GM18517 (cell line): ENCODE results near the gene PPP1R1A.

ENCODE experiments used
- ATAC-seq: cut with Tn5 transposase; IDR thresholded peaks from one replicate; pipeline ENCODE4 v1.9.1; 2021; ENCODE audit warnings: mild to moderate bottlenecking, moderate library complexity; ENCODE audit not compliant: unreplicated experiment

Gene PPP1R1A

DNA sequence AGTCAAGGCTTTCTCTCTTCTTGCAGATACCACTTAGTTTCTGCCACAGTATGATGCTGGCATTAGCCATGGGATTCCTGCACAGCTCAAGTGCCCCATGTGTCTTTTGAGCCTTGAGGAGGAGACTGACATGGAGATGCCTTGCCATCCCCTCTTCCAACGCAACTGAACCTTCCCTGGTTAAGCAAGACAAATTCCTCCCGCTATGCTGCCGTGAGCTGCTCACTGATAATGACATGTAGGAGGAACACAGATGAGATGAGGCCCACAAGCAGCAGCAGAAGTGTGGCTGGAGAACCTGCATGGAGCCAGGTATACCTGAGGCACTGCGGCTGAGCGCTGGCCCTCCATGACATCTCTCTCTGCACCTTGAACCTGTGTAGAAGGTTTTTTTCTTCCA lies 15.4 kb upstream of the PPP1R1A start:
- ATAC-seq = no peak

- peak; percentile 91 for ATAC-seq
Observed at GRCh38 chr12:54603173-54603814, 14.8 kb upstream of the PPP1R1A start.

- no peak for ATAC-seq
Observed at GRCh38 chr12:54602661-54603060, 14.2 kb upstream of the PPP1R1A start.

GRCh38 chr12:54601841-54602240 lies 13.4 kb upstream of the PPP1R1A start:
- ATAC-seq = no peak

- no peak for ATAC-seq
Observed at GRCh38 chr12:54598970-54599369, 10.5 kb upstream of the PPP1R1A start.

GRCh38 chr12:54596526-54596946 lies 8.1 kb upstream of the PPP1R1A start:
- no peak for ATAC-seq

GRCh38 chr12:54595471-54595870 lies 7.0 kb upstream of the PPP1R1A start:
- ATAC-seq = no peak

DNA sequence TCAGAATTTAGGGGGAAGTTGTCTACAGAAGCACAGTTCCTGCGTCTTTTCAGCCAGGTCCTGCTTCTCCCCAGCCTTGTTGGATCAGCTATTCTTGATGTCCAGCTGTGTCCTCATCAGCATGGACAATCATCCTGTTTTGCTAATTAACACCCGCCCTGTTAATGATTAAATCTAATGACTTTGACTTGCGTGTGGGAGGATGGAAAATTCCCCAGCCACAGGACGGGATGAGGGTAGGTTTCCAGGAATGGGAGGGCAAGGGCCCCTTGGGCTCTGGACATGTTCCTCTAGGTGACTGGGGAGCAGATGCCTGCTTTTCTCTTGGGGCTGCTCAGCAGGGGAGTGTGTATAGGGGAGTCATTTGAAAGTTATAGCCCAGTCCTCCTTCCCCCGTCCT lies 5.3 kb upstream of the PPP1R1A start:
- no peak for ATAC-seq

GRCh38 chr12:54593135-54593534 lies 4.7 kb upstream of the PPP1R1A start:
- ATAC-seq = no peak

DNA sequence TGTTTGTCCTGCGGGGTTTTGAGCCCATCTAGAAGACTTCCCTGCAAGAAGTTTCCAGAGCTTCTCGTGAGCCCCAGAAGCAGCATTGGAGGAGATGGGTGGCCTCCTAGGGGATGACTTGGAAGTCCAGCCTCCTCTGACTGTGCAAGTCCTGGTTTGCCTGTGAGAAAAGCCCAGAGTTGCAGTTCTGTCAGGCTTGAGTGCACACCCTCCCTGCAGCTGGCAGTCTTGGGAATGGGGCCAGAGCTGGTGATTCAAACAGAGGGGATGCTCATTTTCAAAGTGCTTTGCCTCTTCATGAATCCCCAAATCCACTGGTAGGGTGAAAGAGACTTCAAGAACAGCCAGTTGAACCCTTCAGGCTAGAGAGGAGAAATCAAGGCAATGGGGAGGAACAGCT lies 3.9 kb upstream of the PPP1R1A start:
- no peak for ATAC-seq

GRCh38 chr12:54590978-54591591 lies 2.6 kb upstream of the PPP1R1A start:
- no peak for ATAC-seq

GRCh38 chr12:54589964-54590363 lies 1.5 kb upstream of the PPP1R1A start:
- no peak for ATAC-seq

DNA sequence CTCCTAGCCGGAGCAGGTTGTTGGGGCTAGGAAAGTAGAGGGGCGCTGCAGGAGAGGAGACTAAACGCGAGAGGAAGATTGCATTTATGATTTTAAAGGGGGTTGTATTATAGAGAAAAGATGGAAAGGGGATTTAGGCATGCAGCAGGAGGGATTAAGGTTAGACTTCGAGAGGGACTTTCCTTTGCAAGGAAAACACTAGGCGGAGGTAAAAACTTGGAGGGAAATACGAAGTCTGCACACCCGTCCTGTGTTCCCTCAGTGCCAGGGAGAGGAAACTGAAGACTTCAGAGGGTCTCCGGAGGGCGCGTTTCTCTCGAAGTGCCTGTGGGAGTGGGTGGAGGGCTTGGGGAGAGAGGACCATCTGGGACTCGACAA lies 420 bp upstream of the PPP1R1A start:
- no peak for ATAC-seq

DNA sequence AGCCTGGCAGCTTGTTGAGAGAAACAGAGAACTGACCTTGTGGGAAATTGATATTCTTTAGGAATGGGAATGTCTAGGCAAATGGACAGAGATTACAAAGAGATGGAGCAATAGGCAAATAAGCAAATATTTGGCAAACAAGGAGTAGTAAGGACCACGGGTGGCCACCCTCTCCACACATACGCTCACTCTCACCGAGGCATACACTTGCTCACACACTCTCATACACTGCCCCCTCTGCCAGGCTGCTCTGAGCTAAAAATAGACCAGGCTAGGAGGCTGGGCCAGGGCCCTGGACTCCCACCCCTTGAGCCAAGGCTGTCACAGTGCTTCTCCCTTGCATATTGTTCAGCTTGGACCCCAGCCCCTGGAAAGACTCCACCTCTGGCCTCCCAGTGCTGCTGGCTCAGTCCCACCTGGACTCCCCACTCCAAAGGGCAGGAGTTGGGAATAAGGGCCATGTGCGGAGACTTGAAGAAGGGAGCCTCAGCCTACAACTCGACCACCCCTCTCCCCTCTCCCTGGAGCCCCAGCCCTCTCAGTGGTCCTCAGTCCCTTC lies 1.1 kb downstream of the PPP1R1A start:
- ATAC-seq = no peak

GRCh38 chr12:54586620-54587019 lies 1.8 kb downstream of the PPP1R1A start:
- ATAC-seq = no peak

DNA sequence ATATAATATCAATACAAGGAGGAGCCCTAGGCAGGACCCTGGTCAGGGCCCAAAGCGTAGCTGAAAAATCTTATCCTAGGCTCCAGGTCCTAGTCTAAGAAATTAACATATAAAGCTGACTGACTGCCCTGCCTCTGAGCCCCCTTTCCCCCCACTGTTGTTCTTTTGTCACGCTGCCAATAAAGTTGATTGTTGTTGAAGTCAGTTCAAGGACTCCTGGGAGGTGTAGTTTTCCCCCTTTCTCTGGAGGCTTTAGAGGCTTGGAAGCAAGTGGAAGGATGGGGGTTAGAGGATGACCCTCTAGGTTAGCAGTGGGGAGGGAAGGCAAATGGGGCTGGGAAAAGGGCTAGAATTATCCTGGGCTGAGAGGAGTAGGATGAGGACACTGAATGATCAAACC lies 3.2 kb downstream of the PPP1R1A start:
- no peak for ATAC-seq

DNA sequence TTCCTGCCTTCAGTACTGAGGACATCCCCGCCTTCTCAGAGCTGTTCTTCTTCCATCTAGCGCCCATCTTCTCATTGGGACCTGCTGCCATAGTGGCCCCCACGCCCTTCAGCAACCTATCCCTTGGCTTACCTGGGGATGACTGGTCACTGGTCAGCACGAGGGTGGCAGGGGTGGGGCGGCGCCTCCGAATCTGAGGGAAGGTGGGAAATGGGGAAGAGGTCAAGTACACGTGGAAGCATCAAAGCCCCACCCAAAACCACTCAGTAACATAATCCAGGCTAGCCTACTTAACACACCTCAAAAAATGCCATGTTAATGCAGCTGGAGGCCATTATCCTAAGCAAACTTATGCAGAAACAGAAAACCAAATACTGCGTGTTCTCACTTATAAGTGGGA lies 4.3 kb downstream of the PPP1R1A start:
- ATAC-seq = no peak

DNA sequence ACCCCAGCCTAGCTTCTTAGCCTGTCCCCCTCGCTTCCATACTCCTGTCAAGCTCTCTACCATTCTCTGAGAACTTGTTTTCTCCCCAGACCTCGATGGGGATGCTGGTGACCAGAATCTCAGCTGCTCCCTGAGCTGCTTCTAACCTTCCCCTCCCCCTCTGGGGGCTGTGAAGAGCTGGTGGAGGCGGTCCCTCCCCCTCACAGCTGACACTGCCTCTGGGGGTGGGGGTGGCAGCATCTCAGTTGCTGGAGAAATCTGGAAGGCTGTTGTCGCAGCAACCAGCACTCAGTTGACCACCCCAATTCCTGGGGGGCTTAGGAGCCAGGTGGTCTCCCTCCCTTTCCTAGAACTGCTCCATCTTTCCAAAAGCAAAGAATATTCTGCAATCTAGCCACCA lies 4.7 kb downstream of the PPP1R1A start:
- no peak for ATAC-seq

DNA sequence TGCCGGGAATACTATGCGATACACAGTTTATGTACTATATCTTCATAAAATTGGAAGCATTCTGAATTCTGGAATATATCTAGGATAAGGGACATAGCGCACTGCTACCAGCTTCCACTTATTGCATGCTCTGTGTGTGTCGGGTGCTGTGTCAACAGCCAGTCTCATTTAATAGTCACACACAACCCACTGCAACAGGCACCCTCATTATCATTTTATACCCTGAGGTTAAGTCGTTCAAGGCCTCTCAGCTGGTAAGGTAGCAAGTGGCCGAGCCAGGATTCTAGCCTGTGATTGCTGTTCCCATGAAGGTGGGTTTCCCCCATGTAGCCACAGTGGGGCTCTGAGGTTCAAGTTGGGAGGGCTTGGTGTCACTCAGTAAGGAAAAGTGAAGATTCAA lies 7.0 kb downstream of the PPP1R1A start:
- no peak for ATAC-seq

DNA sequence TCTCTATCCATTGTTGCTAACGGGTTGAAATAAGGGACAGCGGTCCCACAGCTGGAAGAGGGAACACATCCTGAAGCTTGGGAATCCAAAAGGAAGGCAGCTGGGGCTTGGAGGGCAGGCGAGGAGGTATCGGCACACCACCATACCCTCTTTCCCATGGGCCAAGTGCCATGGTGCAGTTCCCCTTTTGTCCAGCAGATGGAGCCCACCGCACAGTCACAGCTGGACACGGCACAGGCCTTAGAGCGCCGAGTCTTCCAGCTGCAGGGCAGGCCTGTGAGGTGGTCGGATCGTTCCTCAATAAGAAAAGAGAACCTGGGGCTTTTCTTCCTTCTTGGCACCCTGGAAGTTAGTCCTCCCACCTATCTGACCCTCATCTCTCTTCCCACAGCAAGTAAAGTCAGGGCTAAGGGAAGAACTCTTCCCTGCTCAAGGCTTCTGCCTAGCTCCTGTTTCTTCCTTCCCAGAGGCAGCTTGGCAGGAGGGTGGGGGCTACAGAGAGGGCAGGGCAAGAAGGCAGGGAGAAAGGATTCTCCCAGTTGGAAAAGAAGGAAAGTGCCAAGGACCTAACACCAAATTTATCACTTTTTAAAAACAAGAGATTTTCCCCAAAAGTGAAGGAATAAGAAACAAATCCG lies 8.6 kb downstream of the PPP1R1A start:
- peak; percentile 88 for ATAC-seq

GRCh38 chr12:54579258-54579657 lies 9.2 kb downstream of the PPP1R1A start:
- ATAC-seq = peak; percentile 11

DNA sequence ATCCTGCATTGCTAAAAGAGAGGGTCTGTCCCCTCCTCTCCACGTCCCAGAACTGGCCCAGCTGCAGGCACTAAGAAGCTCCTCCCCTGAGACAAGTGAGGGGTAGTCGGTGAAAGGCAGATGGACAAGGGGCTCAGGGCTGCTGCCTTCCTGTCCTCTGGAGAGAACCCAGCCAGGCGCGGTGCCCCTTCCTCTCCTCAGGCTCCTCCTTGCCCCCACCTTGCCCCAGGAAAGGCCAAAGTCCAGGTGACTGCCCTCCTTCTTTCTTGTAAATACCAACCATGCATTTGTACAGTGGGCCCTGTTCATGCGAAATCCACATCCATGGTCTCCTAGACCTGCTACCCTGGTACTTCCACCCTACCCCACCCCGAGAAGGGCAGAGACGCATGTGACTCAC lies 9.7 kb downstream of the PPP1R1A start:
- no peak for ATAC-seq
